K562 (cell line): ENCODE measurements around the gene MYOZ3. TPM values are rescaled to one million over a fixed set of nuclear protein-coding genes. Genes with fewer than 3 reads are reported as not detected.

Experiments used
- ATAC-seq: fragments of 200-7000 bp; cut with Tn5 transposase; 3 replicates; pipeline ENCODE4 v1.9.1; 2020; ENCODE audit warnings: moderate library complexity
- BruUV-seq: library from RNA; stranded (reverse); fragments of 400-500 nt; replicated peaks from 2 replicates; lab custom pipeline; 2021; lab: Mats Ljungman, UMichigan
- CTCF ChIA-PET: fragments of 300-600 bp; formaldehyde crosslinking; extraction: SDS; loops from one replicate; lab custom pipeline; 2021; ENCODE audit warnings: low intra/inter-chr PET ratio; lab: Yijun Ruan, JAX
- POLR2A ChIA-PET: fragments of 300-600, 350-650 bp; sonication (Branson Sonifier 250); formaldehyde crosslinking; extraction: SDS; loops from one replicate; lab custom pipeline; 2021; ENCODE audit warnings: antibody characterized with exemption, inconsistent platforms; lab: Yijun Ruan, JAX
- DNase-seq, 4 experiments: peaks; one replicate each; pipeline versions ENCODE4 v3.0.0 to v3.0.0-alpha.2; 2011 to 2018; ENCODE audit warnings: low spot score in 3 of 4, mixed read lengths in 3 of 4; ENCODE audit errors: extremely low read depth in 1 of 4
- FAIRE-seq: peaks from 2 replicates; lab custom pipeline; 2011; peaks lifted over from hg19 to GRCh38; lab: Jason Lieb, UNC
- H2AFZ ChIP-seq: 2 replicates; pipeline ENCODE4 v1.6.0; 2011; ENCODE audit warnings: low read depth, low read length, control low read depth, inconsistent platforms
- H3K27ac ChIP-seq: fragments of 200-600 bp; 3 replicates; pipeline ENCODE4 v1.8.0; 2011; ENCODE audit warnings: low read depth, mild to moderate bottlenecking, control low read depth, inconsistent platforms, low read length, moderate library complexity, mixed read lengths; ENCODE audit errors: extremely low read depth
- H3K27me3 ChIP-seq, 2 experiments: fragments of 300-600 bp in 1 of 2; 2 replicates in 1 of 2; 3 replicates in 1 of 2; pipeline versions ENCODE4 v1.6.0 to v1.8.0; 2011; ENCODE audit warnings: inconsistent platforms in 2 of 2, low read length in 2 of 2, mild to moderate bottlenecking in 1 of 2, mixed read lengths in 1 of 2, moderate library complexity in 1 of 2; ENCODE audit not compliant: control insufficient read depth in 2 of 2, insufficient read depth in 2 of 2
- H3K36me3 ChIP-seq: fragments of 300-600 bp; 3 replicates; pipeline ENCODE4 v1.8.0; 2011; ENCODE audit warnings: mild to moderate bottlenecking, low read length, inconsistent platforms; ENCODE audit not compliant: control insufficient read depth, insufficient read depth
- H3K4me1 ChIP-seq, 2 experiments: fragments of 200-600 bp in 1 of 2; replicated peaks in 1 of 2; 2 replicates in 1 of 2; 3 replicates in 1 of 2; pipeline versions ENCODE4 v1.5.1 to v1.8.0; 2011; ENCODE audit warnings: inconsistent platforms in 2 of 2, low read length in 2 of 2, mild to moderate bottlenecking in 1 of 2, mixed read lengths in 1 of 2, moderate library complexity in 1 of 2; ENCODE audit not compliant: control insufficient read depth in 2 of 2, insufficient read depth in 2 of 2
- H3K4me2 ChIP-seq: 2 replicates; pipeline ENCODE4 v1.6.1; 2011; ENCODE audit warnings: low read length, control low read depth, inconsistent platforms, mixed read lengths; ENCODE audit not compliant: insufficient read depth
- H3K4me3 ChIP-seq: fragments of 200-600 bp; sonication (generic), shearing (Covaris generic); 2 replicates; pipeline ENCODE4 v1.5.1; 2016; ENCODE audit warnings: control low read depth, inconsistent platforms
- H3K79me2 ChIP-seq: fragments of 200-600 bp; 3 replicates; pipeline ENCODE4 v1.8.0; 2011; ENCODE audit warnings: low read length, inconsistent platforms; ENCODE audit not compliant: control insufficient read depth, insufficient read depth
- H3K9ac ChIP-seq, 2 experiments: 2 replicates each; pipeline versions ENCODE4 v1.6.0 to v1.6.1; 2011; ENCODE audit warnings: low read depth in 2 of 2, low read length in 2 of 2, control low read depth in 1 of 2, inconsistent platforms in 1 of 2, mild to moderate bottlenecking in 1 of 2, mixed read lengths in 1 of 2; ENCODE audit not compliant: insufficient read depth in 1 of 2
- H3K9me1 ChIP-seq: one replicate; pipeline ENCODE4 v1.6.0; 2011; ENCODE audit warnings: inconsistent platforms, mild to moderate bottlenecking, low read length, moderate library complexity; ENCODE audit not compliant: control insufficient read depth, insufficient read depth
- H3K9me3 ChIP-seq: replicated peaks from 2 replicates; pipeline ENCODE4 v1.5.1; 2011; ENCODE audit warnings: low read depth, low read length, inconsistent platforms; ENCODE audit not compliant: control insufficient read depth, insufficient read depth
- H4K20me1 ChIP-seq: replicated peaks from 2 replicates; pipeline ENCODE4 v1.6.1; 2011; ENCODE audit warnings: low read length, inconsistent platforms, mixed read lengths; ENCODE audit not compliant: control insufficient read depth, insufficient read depth
- CHD2 ChIP-seq: IDR thresholded peaks from 2 replicates; pipeline ENCODE4 v1.6.1; 2011; ENCODE audit warnings: low read depth, low read length
- GTF2A2 ChIP-seq: IDR thresholded peaks from 2 replicates; pipeline ENCODE4 v1.6.1; 2016; ENCODE audit warnings: mild to moderate bottlenecking, missing genetic modification characterization, missing compliant biosample characterization
- NFRKB ChIP-seq: fragments of 450-650 bp; IDR thresholded peaks from 2 replicates; pipeline ENCODE4 v1.6.1; 2016; ENCODE audit warnings: low read depth
- ZNF583 ChIP-seq: fragments of 250-450 bp; sonication (Bioruptor Pico); IDR thresholded peaks from 2 replicates; pipeline ENCODE4 v1.4.0; 2020
- WGBS: fragments of 100-300 bp; shearing (Covaris generic); methylation state at CpG from one replicate; pipeline ENCODE4 v1.1.6; 2016; ENCODE audit warnings: low coverage, mixed read lengths; ENCODE audit not compliant: insufficient coverage; ENCODE audit errors: missing lambda C conversion rate; 5-methylcytosine and 5-hydroxymethylcytosine counted together
- in situ Hi-C: fragments of 300-500 bp; cut with MboI; formaldehyde crosslinking; loops from 4 replicates; pipeline ENCODE4 v1.15.0; 2018; ENCODE audit warnings: inconsistent platforms, mixed read lengths
- intact Hi-C: fragments of 100-400 bp; cut with micrococcal nuclease; formaldehyde crosslinking; loops from 2 replicates; pipeline ENCODE4 v1.14.2; 2022
- polyA plus RNA-seq, 8 experiments: library from polyadenylated mRNA; depleted of rRNA in 4 of 8; stranded (reverse) in 5 of 8; unstranded in 3 of 8; fragments of >200 nt; fragmentation: Nextera tagmentation in 2 of 8; fragmentation: Illumina TruSeq in 1 of 8; extraction: Ambion mirVana in 2 of 8; extraction: Trizol in 1 of 8; gene quantifications; 2 replicates each; pipeline versions ENCODE4 v1.2.1 to v1.2.3, GENCODE V29; 2011 to 2014; ENCODE audit warnings: inconsistent platforms in 1 of 8, missing spikeins in 1 of 8
- total RNA-seq, 7 experiments: library from RNA; depleted of rRNA in 6 of 7; stranded (reverse); fragments of >200 nt in 6 of 7; fragmentation: Illumina TruSeq in 2 of 7; extraction: Trizol in 2 of 7; gene quantifications; 2 replicates each; pipeline versions ENCODE4 v1.2.1 to v1.2.3, GENCODE V29; 2011 to 2021; ENCODE audit warnings: low replicate concordance in 1 of 7
- TF ChIP-seq, protein P1 (sequence below): fragments of 200-600 bp; sonication (generic); IDR thresholded peaks from one replicate; pipeline ENCODE4 v1.6.1; 2012; ENCODE audit warnings: mild to moderate bottlenecking, low read depth, low read length, inconsistent platforms
- TF ChIP-seq, protein P2 (sequence below): fragments of 450-650 bp; formaldehyde crosslinking; IDR thresholded peaks from 2 replicates; pipeline ENCODE4 v1.4.0; 2020; ENCODE audit warnings: mild to moderate bottlenecking, mixed read lengths
- TF ChIP-seq, protein P3 (sequence below): sonication (generic); formaldehyde crosslinking; IDR thresholded peaks from 2 replicates; pipeline ENCODE4 v1.5.0; 2020; ENCODE audit warnings: missing genetic modification reagents

Gene MYOZ3
- total and polyA plus RNA-seq, 9 of the 15 experiments (the other 6 are each of a cell fraction or from before 2014, with no cell fraction given) = not detected

DNA sequence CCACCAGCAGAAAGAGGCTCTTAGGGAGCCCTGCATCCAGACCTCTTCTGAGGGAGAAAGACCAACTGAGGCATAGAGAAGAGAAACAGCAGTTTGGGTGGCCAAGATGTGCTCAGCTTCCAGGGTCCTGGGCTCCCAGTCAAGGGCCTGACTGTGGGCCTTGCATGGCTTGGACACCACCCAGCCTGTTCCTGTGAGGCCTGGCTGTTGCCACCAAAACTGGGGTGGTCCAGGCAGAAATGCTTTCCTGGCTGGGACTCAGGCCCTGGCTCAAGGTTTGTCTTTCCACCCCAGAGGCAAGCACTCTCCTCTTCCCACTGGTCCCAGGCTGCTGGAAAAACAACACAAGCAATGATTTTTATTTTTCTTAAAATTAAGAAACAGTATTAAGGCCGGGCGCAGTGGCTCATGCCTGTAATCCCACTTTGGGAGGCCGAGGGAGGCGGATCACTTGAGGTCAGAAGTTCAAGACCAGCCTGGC is 13.3 kb downstream of the MYOZ3 start:
- ATAC-seq (no peak; the same call in 2 of the 3 replicates), FAIRE-seq (no peak), DNase-seq (no peak)
- Histone ChIP-seq H3K4me2 (no peak overlapping the region), H3K9ac (no peak overlapping the region; a peak in 1 of 4 replicates), H3K36me3 (no peaks in the 10 kb centered on the region), H3K79me2 (no peaks in the 10 kb centered on the region), H3K4me3 (no peak overlapping the region), H3K27me3 (peaks cover 12 to 26% of the 10 kb centered on the region in 2 experiments; a peak in 3 of 5 replicates), H4K20me1 (no peaks in the 10 kb centered on the region), H3K4me1 (peaks cover 0 to 13% of the 10 kb centered on the region in 2 experiments; a peak in 2 of 5 replicates), H3K9me1 (no peaks in the 10 kb centered on the region), H2AFZ (no peak overlapping the region), H3K9me3 (no peaks in the 10 kb centered on the region), H3K27ac (no peak overlapping the region)
- 52% methylated on average over 4 of the region's 4 CpGs for WGBS
- in situ Hi-C loops (no loop called here), intact Hi-C loops (no loop called here)
- ChIA-PET POLR2A (no interaction called here), CTCF (no interaction called here)
- BruUV-seq = no TSS peak
- TF ChIP-seq, protein P1, sequence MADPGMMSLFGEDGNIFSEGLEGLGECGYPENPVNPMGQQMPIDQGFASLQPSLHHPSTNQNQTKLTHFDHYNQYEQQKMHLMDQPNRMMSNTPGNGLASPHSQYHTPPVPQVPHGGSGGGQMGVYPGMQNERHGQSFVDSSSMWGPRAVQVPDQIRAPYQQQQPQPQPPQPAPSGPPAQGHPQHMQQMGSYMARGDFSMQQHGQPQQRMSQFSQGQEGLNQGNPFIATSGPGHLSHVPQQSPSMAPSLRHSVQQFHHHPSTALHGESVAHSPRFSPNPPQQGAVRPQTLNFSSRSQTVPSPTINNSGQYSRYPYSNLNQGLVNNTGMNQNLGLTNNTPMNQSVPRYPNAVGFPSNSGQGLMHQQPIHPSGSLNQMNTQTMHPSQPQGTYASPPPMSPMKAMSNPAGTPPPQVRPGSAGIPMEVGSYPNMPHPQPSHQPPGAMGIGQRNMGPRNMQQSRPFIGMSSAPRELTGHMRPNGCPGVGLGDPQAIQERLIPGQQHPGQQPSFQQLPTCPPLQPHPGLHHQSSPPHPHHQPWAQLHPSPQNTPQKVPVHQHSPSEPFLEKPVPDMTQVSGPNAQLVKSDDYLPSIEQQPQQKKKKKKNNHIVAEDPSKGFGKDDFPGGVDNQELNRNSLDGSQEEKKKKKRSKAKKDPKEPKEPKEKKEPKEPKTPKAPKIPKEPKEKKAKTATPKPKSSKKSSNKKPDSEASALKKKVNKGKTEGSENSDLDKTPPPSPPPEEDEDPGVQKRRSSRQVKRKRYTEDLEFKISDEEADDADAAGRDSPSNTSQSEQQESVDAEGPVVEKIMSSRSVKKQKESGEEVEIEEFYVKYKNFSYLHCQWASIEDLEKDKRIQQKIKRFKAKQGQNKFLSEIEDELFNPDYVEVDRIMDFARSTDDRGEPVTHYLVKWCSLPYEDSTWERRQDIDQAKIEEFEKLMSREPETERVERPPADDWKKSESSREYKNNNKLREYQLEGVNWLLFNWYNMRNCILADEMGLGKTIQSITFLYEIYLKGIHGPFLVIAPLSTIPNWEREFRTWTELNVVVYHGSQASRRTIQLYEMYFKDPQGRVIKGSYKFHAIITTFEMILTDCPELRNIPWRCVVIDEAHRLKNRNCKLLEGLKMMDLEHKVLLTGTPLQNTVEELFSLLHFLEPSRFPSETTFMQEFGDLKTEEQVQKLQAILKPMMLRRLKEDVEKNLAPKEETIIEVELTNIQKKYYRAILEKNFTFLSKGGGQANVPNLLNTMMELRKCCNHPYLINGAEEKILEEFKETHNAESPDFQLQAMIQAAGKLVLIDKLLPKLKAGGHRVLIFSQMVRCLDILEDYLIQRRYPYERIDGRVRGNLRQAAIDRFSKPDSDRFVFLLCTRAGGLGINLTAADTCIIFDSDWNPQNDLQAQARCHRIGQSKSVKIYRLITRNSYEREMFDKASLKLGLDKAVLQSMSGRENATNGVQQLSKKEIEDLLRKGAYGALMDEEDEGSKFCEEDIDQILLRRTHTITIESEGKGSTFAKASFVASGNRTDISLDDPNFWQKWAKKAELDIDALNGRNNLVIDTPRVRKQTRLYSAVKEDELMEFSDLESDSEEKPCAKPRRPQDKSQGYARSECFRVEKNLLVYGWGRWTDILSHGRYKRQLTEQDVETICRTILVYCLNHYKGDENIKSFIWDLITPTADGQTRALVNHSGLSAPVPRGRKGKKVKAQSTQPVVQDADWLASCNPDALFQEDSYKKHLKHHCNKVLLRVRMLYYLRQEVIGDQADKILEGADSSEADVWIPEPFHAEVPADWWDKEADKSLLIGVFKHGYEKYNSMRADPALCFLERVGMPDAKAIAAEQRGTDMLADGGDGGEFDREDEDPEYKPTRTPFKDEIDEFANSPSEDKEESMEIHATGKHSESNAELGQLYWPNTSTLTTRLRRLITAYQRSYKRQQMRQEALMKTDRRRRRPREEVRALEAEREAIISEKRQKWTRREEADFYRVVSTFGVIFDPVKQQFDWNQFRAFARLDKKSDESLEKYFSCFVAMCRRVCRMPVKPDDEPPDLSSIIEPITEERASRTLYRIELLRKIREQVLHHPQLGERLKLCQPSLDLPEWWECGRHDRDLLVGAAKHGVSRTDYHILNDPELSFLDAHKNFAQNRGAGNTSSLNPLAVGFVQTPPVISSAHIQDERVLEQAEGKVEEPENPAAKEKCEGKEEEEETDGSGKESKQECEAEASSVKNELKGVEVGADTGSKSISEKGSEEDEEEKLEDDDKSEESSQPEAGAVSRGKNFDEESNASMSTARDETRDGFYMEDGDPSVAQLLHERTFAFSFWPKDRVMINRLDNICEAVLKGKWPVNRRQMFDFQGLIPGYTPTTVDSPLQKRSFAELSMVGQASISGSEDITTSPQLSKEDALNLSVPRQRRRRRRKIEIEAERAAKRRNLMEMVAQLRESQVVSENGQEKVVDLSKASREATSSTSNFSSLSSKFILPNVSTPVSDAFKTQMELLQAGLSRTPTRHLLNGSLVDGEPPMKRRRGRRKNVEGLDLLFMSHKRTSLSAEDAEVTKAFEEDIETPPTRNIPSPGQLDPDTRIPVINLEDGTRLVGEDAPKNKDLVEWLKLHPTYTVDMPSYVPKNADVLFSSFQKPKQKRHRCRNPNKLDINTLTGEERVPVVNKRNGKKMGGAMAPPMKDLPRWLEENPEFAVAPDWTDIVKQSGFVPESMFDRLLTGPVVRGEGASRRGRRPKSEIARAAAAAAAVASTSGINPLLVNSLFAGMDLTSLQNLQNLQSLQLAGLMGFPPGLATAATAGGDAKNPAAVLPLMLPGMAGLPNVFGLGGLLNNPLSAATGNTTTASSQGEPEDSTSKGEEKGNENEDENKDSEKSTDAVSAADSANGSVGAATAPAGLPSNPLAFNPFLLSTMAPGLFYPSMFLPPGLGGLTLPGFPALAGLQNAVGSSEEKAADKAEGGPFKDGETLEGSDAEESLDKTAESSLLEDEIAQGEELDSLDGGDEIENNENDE = no peak
- TF ChIP-seq ZNF583 (no peak), CHD2 (no peak), GTF2A2 (tag) (no peak), NFRKB (no peak)
- TF ChIP-seq, protein P2, sequence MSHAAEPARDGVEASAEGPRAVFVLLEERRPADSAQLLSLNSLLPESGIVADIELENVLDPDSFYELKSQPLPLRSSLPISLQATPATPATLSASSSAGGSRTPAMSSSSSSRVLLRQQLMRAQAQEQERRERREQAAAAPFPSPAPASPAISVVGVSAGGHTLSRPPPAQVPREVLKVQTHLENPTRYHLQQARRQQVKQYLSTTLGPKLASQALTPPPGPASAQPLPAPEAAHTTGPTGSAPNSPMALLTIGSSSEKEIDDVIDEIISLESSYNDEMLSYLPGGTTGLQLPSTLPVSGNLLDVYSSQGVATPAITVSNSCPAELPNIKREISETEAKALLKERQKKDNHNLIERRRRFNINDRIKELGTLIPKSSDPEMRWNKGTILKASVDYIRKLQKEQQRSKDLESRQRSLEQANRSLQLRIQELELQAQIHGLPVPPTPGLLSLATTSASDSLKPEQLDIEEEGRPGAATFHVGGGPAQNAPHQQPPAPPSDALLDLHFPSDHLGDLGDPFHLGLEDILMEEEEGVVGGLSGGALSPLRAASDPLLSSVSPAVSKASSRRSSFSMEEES (CRISPR knock-in tag) = no peak
- TF ChIP-seq, protein P3, sequence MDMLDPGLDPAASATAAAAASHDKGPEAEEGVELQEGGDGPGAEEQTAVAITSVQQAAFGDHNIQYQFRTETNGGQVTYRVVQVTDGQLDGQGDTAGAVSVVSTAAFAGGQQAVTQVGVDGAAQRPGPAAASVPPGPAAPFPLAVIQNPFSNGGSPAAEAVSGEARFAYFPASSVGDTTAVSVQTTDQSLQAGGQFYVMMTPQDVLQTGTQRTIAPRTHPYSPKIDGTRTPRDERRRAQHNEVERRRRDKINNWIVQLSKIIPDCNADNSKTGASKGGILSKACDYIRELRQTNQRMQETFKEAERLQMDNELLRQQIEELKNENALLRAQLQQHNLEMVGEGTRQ = no peak
